HG02798 (cell line): Measurements from ENCODE around the gene ATG16L2.
A peak's percentile ranks its signal among the peaks of the same experiment; 100 is the strongest.
"Not testable (repeated sequence)": the region's sequence is repeated elsewhere in the genome, so short reads cannot be mapped to it uniquely, and the experiment has no call there.

Experiments used
- ATAC-seq: cut with Tn5 transposase; IDR thresholded peaks from one replicate; pipeline ENCODE4 v1.9.1; 2021; ENCODE audit warnings: mild to moderate bottlenecking; ENCODE audit not compliant: unreplicated experiment, poor library complexity

ATG16L2 gene

GRCh38 chr11:72793425-72794367, 20.5 kb upstream of the ATG16L2 start, which contains the start of gene STARD10:
Gene STARD10 (minus strand): TSS chr11:72794047. CDS start chr11:72781181, 12,866 bp downstream.
- peak; percentile 94 for ATAC-seq

DNA sequence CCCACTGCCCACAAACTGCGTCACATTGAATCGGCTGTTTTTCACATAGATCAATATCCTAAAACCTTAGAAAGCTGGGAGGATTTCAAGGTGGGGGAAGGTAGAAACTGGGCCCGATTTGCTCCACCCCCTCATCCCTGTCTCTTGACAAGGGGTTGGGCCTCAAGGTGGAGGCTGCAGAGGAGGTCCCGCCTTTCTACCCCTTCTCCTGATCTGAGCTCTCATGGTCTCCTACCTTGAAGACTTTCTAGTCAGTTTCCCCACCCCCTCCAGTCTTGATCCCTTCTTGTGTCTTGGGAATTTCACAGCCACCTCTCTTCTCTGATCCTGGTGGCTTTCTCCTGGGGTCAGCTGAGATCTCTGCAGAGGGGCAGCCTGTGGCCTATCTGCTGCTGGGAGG, 15.8 kb upstream of the ATG16L2 start:
- ATAC-seq, result no peak

DNA sequence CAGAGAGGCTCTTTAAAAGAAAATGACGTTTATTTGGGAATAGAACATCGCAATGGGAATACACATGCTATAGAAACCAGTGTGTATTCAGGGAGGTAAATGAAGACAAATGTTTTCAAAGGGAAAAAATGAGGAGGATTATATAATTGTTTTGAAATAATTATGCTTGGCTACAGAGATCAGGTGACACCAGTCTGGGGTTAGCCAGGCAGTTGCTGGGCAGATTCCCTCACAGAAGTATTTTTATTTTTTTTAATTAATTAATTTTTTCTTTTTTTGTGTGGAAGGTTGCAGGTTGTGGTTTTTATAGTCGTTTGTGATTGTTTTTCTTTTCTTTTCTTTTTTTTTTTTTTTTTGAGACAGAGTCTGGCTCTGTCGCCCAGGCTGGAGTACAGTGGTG, 14.8 kb upstream of the ATG16L2 start:
- no peak for ATAC-seq

- ATAC-seq, result no peak
Observed at GRCh38 chr11:72802822-72803221, 11.4 kb upstream of the ATG16L2 start.

GRCh38 chr11:72805216-72805615, 9.0 kb upstream of the ATG16L2 start:
- no peak for ATAC-seq

GRCh38 chr11:72806378-72806777, 7.8 kb upstream of the ATG16L2 start:
- ATAC-seq, result not testable (repeated sequence)

DNA sequence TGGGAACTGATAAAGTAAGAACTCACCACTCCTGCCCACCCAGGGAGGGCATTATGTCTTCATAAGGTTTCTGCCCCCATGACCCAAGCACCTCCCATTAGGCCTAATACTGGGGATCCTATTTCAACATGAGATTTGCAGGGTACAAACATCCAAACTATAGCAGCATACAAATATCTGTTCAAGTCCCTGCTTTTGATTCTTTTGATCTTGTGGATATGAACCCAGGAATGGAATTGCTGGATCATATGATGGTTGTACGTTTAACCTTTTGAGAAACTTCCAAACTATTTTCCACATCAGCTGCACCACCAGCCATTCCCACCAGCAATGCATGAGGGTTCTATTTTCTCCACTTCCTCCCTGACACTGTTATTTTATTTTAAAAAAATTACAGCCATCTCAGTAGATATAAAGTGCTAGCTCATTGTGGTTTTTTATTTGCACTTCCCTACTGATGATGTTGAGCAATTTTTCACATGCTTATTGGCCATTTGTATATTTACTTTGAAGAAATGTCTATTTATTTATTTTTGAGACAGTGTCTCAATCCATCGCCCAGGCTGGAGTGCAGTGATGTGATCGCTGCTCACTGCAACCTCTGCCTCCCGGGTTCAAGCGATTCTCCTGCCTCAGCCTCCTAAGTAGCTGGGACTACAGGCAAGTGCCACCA, 7.1 kb upstream of the ATG16L2 start:
- no peak for ATAC-seq

DNA sequence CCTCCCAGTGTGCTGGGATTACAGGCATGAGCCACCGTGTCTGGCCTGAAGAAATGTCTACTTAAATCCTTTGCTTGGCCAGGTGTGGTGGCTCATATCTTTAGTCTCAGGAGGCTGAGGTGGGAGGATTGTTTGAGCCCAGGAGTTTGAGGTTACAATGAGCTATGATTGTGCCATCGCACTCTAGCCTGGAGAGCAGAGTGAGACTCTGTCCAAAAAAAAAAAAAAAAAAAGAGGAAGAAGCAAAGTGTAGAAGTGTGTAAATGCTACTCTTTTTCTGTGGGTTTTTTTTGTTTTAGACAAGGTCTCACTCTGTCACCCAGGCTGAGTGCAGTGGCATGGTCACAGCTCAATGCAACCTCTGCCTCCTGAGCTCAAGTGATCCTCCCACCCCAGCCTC, 6.4 kb upstream of the ATG16L2 start:
- ATAC-seq, result no peak

DNA sequence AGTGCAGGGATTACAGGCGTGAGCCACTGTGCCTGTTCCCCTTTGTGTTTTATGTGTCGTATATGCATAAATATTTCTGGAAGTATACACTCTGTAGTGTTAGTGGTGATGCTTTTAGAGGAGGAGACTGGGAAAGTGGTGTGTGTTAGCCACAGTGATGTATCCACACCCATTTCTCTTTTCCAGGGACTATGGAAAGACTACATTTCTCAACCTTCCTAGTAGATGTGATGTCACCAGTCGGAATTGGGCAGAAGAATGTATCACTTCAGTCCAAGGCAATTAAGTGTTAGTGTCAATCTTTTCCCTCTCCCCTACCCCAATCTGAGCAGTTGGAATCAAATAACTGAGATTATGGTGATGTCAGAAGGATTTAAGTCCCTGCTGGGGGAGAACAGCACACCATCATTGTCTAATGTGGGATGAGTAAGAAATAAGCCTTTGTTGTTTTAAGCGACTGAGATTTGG, 5.8 kb upstream of the ATG16L2 start:
- ATAC-seq, result no peak

DNA sequence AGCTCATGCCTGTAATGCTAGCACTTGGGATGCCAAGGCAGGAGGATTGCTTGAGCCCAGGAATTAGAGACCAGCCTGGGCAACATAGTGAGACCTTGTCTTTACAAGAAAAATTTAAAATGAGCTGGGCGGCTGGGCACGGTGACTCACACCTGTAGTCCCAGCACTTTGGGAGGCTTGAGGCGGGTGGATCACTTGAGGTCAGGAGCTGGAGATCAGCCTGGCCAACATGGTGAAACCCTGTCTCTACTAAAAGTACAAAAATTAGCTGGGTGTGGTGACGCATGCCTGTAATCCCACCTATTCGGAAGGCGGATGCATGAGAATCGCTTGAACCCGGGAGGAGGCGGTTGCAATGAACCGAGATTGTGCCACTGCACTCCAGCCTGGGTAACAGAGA, 2.5 kb upstream of the ATG16L2 start:
- ATAC-seq, result not testable (repeated sequence)

DNA sequence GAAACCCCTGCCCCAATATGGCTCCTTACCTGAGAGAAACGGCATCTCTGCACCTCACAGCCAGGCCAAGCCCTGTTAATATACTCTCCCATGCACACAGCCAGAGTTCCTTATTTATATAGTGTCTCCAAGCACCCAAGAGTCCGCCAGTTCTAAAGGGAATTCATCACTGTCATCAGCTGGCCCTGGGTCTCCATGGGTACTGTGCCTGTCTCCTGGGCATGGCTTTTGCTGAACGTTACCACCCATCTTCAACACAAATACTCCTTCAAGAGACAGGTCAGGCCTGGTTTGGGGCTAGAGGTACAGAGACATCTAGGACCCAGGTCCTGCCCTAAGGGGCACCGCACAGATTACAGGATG, 1.6 kb upstream of the ATG16L2 start:
- no peak for ATAC-seq

DNA sequence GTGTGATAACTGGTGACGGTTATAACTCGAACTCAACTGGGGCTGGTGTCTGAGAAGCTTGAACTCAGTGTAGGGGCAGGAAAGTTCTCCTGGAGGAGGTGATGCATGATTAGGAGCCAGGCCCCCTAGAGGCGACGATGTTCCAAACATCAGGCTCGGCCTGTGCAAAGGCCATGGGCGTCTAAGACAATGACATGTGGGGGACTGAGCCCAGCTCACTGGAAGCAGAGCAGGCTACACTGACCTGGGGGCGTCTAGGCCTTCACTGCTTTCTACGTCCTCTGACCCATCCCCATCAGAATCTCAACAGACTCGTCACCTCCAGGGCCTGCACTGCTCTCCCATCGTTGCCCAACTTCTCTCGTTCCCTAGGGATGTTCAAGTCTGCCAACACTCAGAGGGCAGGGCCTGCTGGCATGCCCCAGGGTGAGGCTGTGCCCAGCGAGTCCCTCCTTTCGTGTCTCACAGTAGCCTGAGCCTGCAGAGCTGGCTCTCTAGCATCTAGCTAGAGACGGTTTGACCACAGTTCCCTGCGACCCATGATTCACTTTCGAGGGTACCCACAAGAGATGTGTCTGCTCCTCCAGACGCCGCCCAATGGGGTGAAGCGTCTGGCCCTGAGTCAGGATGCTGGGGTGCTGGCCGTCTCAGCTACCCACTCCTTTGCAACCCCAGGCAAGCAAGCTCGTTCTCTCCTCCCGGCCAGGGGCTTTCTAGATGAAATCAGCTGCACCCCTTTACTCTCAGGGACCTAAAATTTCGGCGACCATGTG, 1.1 kb upstream of the ATG16L2 start:
- peak; percentile 26 for ATAC-seq

DNA sequence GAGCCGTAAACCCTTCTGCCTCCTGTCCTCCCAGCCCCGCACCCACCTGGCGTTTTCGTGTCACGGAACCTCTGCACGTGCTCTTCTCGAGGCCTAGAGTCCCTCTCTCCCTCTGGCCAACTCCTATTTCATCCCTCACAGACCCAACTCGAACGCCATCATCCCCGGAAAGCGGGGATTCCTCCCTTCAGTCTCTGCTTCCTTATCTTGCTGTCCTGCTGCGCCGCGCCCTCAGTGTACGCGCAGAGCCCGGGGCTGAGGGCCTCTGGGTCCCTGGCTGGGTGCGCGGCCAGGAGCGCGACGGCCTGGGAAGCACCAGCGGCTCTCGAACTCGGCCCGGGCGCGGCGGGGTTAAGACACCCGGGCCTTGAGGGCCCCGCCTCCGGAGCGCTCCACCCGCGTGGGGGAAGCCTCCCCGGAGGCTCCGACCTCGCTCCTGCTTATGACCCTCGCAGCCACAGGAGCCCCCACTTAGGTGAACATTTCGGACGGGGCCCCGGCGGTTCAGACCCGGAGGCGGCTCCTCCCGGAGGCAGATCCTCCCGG, 398 bp upstream of the ATG16L2 start:
- peak; percentile 61 for ATAC-seq

GRCh38 chr11:72815110-72815618, 953 bp downstream of the ATG16L2 start:
- ATAC-seq, result peak; percentile 3

- ATAC-seq, result no peak
Observed at GRCh38 chr11:72816404-72816990, 2.3 kb downstream of the ATG16L2 start.

GRCh38 chr11:72817966-72818365, 3.8 kb downstream of the ATG16L2 start:
- no peak for ATAC-seq

- no peak for ATAC-seq
Observed at GRCh38 chr11:72818971-72819370, 4.8 kb downstream of the ATG16L2 start.

- ATAC-seq, result no peak
Observed at GRCh38 chr11:72820439-72821139, 6.4 kb downstream of the ATG16L2 start.

DNA sequence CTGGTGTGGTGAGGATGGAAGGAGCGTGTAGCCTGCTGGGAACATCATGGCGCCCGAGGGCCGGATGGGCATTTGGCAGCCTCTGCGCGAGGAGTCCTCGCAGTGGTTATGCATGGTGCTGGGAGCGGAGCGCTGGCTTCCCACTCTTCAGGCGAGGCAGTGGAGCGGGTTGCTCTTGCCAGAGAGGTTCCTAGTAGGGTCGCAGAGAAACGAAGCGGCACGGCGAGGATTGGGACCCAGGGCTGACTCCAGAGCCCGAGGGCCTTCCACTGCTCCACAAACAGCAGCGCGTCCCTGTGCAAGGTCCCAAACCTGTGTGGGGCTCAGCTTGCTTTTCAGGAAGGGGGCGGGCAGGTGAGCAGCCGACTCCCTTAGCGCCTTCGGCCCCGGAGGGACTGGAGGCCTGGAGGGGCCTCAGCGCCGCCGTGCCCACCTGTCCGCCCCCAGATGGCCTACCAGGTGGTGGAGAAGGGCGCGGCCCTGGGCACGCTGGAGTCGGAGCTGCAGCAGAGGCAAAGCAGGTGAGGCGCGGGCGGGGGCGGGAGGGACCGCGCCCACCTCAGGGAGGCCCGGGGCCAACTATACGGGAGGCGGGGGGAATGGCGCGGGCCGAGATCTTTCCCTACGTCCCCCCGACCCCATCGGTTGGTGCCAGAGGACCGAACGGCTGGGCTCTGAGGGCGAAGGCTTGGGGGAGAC, 7.2 kb downstream of the ATG16L2 start:
- no peak for ATAC-seq
